ENCODE results near the gene AGFG2.

The AGFG2 gene, protein sequence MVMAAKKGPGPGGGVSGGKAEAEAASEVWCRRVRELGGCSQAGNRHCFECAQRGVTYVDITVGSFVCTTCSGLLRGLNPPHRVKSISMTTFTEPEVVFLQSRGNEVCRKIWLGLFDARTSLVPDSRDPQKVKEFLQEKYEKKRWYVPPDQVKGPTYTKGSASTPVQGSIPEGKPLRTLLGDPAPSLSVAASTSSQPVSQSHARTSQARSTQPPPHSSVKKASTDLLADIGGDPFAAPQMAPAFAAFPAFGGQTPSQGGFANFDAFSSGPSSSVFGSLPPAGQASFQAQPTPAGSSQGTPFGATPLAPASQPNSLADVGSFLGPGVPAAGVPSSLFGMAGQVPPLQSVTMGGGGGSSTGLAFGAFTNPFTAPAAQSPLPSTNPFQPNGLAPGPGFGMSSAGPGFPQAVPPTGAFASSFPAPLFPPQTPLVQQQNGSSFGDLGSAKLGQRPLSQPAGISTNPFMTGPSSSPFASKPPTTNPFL

DNA sequence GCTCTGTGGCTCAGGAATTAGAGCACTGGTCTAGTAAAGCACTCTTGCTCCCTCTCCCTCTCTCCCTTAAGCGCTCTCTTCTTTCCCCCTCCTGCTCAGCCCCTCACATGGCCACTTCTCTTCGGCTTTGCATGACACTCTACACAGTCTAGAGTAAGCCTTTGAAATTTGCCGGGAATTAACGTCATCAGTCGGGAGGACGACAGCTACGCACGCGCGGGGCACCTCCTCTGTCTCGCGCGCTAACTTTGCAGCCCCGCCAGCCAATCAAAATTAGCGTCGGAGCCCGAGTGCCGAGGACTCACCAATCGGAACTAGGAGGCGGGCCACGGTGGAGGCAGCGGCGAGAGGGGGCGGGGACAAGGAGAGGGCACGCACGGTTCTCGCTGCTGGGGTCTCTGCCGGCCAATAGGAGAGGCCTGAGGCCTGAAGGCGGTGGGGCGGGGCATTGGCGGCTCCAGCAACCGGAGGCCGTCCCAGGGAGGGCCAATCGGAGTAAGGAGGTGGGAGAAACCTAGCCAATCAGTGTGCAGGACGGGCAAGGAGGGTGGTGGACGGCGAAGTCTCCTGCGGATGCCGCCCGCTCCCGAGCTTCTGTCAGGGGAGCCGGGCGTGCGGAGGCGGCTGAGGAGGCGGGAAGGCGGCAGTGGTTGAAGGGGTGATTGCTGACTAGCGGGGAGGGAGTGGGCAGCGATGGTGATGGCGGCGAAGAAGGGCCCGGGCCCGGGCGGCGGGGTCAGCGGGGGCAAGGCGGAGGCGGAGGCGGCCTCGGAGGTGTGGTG lies at the start of gene AGFG2:
AGFG2 (plus strand) TSS at position 550 of the 782 bp plus-strand sequence; CDS start at position 694, 144 bp downstream.
- DNase-seq (ENCODE audit: extremely low read depth, low read depth), result peak; percentile 96
- H3K4me3 ChIP-seq (replicated peaks; ENCODE audit: low read depth, low read length), result peak within 1 kb of the TSS; percentile 64
- TF ChIP-seq, protein P1, sequence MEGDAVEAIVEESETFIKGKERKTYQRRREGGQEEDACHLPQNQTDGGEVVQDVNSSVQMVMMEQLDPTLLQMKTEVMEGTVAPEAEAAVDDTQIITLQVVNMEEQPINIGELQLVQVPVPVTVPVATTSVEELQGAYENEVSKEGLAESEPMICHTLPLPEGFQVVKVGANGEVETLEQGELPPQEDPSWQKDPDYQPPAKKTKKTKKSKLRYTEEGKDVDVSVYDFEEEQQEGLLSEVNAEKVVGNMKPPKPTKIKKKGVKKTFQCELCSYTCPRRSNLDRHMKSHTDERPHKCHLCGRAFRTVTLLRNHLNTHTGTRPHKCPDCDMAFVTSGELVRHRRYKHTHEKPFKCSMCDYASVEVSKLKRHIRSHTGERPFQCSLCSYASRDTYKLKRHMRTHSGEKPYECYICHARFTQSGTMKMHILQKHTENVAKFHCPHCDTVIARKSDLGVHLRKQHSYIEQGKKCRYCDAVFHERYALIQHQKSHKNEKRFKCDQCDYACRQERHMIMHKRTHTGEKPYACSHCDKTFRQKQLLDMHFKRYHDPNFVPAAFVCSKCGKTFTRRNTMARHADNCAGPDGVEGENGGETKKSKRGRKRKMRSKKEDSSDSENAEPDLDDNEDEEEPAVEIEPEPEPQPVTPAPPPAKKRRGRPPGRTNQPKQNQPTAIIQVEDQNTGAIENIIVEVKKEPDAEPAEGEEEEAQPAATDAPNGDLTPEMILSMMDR (IDR thresholded peaks at IDR 0.05; ENCODE audit: low read depth, low read length, missing control alignments), result no peak

DNA sequence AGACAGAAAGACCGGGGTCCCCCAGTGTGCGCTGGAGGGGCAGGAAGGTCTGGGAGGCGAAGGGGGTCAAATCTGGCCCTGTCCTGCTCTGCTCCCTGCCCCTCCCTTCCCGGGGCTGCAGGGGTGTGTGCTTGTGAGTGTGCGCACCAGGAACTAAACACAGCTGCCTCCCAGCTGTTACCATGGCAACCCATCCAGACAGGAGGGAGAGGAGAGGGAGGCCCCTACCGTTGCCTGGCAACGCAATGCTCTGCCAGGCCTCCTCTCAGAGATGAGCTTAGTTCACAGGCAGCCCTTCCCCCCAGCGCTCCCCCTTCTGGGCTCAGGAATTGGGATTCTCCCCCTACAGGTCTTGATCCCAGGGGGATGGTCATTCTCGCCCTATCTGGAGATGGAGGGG lies 49.2 kb upstream of the AGFG2 start:
- peak; percentile 92 for DNase-seq (ENCODE audit: extremely low read depth, low read depth)
- TF ChIP-seq, protein P1 (IDR thresholded peaks at IDR 0.05; ENCODE audit: low read depth, low read length, missing control alignments), result no peak
- H3K4me3 ChIP-seq (replicated peaks; ENCODE audit: low read depth, low read length), result no peak overlapping the region

DNA sequence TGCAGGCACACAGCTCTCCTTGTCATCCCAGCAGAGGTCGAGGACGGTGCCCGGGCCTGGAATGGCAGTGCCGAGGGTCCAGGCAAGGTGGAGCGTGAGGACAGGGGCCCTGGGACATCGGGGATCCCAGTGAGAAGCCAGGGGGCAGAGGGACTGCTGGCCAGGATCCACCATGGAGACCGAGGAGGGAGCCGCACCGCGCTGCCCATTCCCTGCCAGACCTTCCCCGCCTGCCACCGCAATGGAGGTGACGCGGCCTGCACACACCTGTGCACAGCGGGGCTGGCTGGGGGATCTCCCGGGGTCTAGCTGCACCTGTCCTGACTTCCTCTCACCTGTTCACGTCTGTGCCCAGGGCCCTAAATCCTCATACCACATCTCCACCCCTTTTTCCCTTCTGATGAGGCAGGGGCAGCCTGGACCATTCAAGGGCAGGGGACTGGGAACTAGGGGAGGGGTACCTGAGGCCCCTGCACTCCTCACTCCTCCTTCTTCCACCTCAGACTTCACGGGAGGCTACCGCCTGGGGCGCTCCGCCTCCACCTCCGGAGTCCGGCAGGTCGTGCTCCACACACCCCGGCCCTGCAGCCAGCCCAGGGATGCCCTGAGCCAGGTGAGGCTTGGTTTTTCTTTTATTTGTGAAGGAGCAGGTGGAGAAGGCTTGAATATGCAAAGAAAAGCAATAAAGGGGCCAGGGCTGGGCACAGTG lies 48.4 kb upstream of the AGFG2 start:
- no peak for DNase-seq (ENCODE audit: extremely low read depth, low read depth)
- no peak overlapping the region for H3K4me3 ChIP-seq (replicated peaks; ENCODE audit: low read depth, low read length)
- TF ChIP-seq, protein P1 (IDR thresholded peaks at IDR 0.05; ENCODE audit: low read depth, low read length, missing control alignments), result no peak

DNA sequence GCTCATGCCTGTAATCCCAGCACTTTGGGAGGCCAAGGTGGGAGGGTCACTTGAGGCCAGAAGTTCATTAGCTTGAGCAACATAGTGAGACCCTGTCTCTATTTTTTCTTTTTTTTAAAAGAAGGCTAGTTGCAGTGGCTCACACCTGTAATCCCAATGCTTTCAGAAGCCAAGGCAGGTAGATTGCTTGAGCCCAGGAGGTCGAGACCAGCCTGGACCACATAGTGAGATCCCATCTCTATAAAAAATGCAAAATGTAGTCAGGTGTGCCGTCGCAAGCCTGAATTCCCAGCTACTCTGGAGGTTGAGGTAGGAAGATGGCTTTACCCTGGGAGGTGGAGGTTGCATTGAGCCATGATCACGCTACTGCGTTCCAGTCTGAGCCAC lies 47.8 kb upstream of the AGFG2 start:
- TF ChIP-seq, protein P1 (IDR thresholded peaks at IDR 0.05; ENCODE audit: low read depth, low read length, missing control alignments), result no peak
- H3K4me3 ChIP-seq (replicated peaks; ENCODE audit: low read depth, low read length), result no peak overlapping the region
- DNase-seq (ENCODE audit: extremely low read depth, low read depth), result no peak

DNA sequence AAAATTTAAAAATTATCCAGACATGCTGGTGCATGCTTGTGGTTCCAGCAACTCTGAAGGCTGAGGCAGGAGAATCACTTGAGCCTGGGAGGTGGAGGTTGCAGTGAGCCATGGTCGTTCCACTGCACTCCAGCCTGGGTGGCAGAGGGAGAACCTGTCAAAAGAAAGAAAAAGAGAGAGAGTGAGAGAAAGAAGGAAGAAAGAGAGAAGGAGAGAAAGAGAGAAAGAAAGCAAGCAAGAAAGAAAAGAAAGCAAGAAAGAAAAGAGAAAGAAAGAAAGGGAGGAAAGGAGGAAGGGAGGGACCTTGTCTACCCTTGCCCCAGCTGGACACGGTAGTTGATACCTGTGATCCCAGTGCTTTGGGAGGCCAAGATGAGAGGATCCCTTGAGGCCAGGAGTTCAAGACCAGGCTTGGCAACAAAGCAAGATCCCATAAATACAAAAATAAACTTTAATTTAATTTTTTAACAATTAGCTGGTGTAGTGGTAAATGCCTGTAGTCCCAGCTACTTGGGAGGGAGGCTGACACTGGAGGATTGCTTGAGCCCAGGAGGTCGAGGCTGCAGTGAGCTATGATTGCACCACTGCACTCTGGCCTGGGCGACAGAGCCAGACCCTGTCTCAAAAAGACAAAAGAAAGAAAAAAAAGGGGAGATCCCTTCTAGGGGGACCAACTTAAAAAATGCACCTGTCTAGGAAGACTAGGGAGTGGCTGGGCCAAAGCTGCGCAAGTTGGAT lies 46.1 kb upstream of the AGFG2 start:
- TF ChIP-seq, protein P1 (IDR thresholded peaks at IDR 0.05; ENCODE audit: low read depth, low read length, missing control alignments), result no peak
- DNase-seq (ENCODE audit: extremely low read depth, low read depth), result no peak
- no peak overlapping the region for H3K4me3 ChIP-seq (replicated peaks; ENCODE audit: low read depth, low read length)
